ENCODE measurements around the gene NDEL1.

NDEL1 gene

DNA sequence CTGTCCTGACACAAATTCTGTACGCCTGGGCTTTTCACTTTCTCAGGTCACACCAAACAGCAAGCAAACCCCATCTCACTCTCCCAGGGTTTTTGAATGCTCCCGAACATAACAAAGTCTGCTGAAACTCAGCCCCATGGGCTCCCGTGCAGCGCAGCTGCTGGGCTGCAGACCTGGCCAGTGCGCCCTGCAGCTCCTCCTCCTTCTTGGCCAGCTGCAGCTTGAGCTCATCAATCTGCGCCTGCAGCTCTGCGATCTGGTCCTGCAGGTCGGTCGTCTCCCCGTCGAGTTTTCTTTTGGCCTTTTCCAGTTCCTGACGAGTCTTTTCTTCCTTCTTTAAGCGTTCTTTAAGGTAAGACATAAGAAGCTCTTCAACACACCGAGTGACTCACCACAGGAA lies 70.5 kb downstream of the NDEL1 start:
- TF ChIP-seq, protein P1, sequence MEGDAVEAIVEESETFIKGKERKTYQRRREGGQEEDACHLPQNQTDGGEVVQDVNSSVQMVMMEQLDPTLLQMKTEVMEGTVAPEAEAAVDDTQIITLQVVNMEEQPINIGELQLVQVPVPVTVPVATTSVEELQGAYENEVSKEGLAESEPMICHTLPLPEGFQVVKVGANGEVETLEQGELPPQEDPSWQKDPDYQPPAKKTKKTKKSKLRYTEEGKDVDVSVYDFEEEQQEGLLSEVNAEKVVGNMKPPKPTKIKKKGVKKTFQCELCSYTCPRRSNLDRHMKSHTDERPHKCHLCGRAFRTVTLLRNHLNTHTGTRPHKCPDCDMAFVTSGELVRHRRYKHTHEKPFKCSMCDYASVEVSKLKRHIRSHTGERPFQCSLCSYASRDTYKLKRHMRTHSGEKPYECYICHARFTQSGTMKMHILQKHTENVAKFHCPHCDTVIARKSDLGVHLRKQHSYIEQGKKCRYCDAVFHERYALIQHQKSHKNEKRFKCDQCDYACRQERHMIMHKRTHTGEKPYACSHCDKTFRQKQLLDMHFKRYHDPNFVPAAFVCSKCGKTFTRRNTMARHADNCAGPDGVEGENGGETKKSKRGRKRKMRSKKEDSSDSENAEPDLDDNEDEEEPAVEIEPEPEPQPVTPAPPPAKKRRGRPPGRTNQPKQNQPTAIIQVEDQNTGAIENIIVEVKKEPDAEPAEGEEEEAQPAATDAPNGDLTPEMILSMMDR (IDR thresholded peaks at IDR 0.05; ENCODE audit: insufficient read depth, missing control alignments): no peak
- FAIRE-seq (no peak), DNase-seq (ENCODE audit: insufficient read length, low spot score) (no peak)

DNA sequence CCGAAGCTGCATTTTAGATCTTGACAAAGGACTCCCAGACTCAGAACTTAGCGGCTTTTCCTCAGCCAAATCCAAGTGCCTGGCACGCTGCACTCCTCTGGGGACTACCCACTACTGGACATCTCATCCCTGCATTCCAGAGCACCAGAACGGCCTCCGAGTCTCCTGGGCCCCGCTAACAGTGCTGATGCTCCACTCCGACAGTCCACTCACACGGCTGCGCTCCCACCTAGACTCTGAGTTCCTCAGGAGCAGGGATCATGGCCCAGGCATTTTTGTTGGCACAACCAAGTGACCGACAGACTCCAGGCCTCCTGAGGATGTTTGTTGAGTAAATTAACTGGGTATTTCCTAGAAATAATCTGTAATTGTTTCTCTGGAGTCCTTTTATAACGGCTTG lies 79.1 kb downstream of the NDEL1 start:
- TF ChIP-seq, protein P1 (IDR thresholded peaks at IDR 0.05; ENCODE audit: insufficient read depth, missing control alignments): no peak
- no peak for FAIRE-seq
- DNase-seq (ENCODE audit: insufficient read length, low spot score): no peak
